Gastrocnemius medialis (tissue), 4 donors: Measurements from ENCODE around the gene ZNF738. TPM values are rescaled to one million over a fixed set of nuclear protein-coding genes. Genes with fewer than 3 reads are reported as not detected.
A peak's percentile ranks its signal among the peaks of the same experiment; 100 is the strongest.

Source experiments
- ATAC-seq, 2 donors: fragments of 150-250 bp; one replicate each; pipeline ENCODE4 v1.9.1; 2016
- DNase-seq, 2 donors: peaks; one replicate each; pipeline ENCODE4 v3.0.0-alpha.2; 2019
- H3K27ac ChIP-seq, 4 donors: fragments of 200-600 bp; sonication (generic); 1 replicate in 1 of 4; 2 replicates in 3 of 4; pipeline ENCODE4 v1.5.1; 2016 to 2018; ENCODE audit warnings: mild to moderate bottlenecking in 2 of 4, moderate library complexity in 1 of 4
- H3K27me3 ChIP-seq, 3 donors: fragments of 200-600 bp; sonication (generic) in 2 of 3; 1 replicate in 1 of 3; 2 replicates in 2 of 3; pipeline versions ENCODE4 v1.5.1 to v1.6.0; 2016 to 2019; ENCODE audit warnings: mild to moderate bottlenecking in 1 of 3, moderate library complexity in 1 of 3
- H3K36me3 ChIP-seq, 2 donors: fragments of 200-600 bp; sonication (generic) in 1 of 2; one replicate each; pipeline ENCODE4 v1.5.1; 2017 to 2018
- H3K4me1 ChIP-seq, 2 donors: fragments of 200-600 bp; sonication (generic) in 1 of 2; one replicate each; pipeline ENCODE4 v1.5.1; 2016 to 2017; ENCODE audit warnings: mild to moderate bottlenecking in 2 of 2
- H3K4me3 ChIP-seq, 4 donors: fragments of 200-600 bp; sonication (generic) in 3 of 4; 1 replicate in 1 of 4; 2 replicates in 3 of 4; pipeline ENCODE4 v1.5.1; 2016 to 2019; ENCODE audit warnings: mild to moderate bottlenecking in 2 of 4
- H3K9me3 ChIP-seq, 3 donors: fragments of 200-600 bp; sonication (generic) in 2 of 3; 1 replicate in 1 of 3; 2 replicates in 2 of 3; pipeline ENCODE4 v1.5.1; 2016 to 2019
- POLR2A ChIP-seq, 2 donors: fragments of 450-650 bp; IDR thresholded peaks; one replicate each; pipeline ENCODE4 v1.6.1; 2017; ENCODE audit warnings: antibody characterized with exemption in 2 of 2, mild to moderate bottlenecking in 2 of 2, moderate library complexity in 2 of 2
- in situ Hi-C, 4 donors: fragments of 200-750 bp; cut with MboI; loops; one replicate each; pipeline versions ENCODE4 v1.15.0 to v1.8.0; 2017; ENCODE audit warnings: low sequenced_read_pairs in 4 of 4
- intact Hi-C: fragments of 100-400 bp; cut with DNase I; formaldehyde crosslinking; loops from one replicate; pipeline ENCODE4 v1.15.1; 2023; ENCODE audit warnings: low total_unique reads
- total RNA-seq, 4 donors: library from RNA; depleted of rRNA; stranded (reverse); fragments of >200 nt; gene quantifications; one replicate each; pipeline versions ENCODE4 v1.1.0 to v1.2.3, GENCODE V29; 2016
- TF ChIP-seq, protein P1 (sequence below), 5 experiments: fragments of 450-650 bp in 3 of 5; fragments of 200-600 bp in 2 of 5; sonication (generic) in 2 of 5; IDR thresholded peaks in 4 of 5; conservative IDR thresholded peaks in 1 of 5; 1 replicate in 4 of 5; 2 replicates in 1 of 5; pipeline ENCODE4 v1.5.1; 2016 to 2019; ENCODE audit warnings: antibody characterized with exemption in 5 of 5, mild to moderate bottlenecking in 3 of 5, moderate library complexity in 3 of 5

Gene ZNF738
- total RNA-seq, 4 donors from 2014 or later = 0.85 to 0.97 TPM; not detected in 2

DNA sequence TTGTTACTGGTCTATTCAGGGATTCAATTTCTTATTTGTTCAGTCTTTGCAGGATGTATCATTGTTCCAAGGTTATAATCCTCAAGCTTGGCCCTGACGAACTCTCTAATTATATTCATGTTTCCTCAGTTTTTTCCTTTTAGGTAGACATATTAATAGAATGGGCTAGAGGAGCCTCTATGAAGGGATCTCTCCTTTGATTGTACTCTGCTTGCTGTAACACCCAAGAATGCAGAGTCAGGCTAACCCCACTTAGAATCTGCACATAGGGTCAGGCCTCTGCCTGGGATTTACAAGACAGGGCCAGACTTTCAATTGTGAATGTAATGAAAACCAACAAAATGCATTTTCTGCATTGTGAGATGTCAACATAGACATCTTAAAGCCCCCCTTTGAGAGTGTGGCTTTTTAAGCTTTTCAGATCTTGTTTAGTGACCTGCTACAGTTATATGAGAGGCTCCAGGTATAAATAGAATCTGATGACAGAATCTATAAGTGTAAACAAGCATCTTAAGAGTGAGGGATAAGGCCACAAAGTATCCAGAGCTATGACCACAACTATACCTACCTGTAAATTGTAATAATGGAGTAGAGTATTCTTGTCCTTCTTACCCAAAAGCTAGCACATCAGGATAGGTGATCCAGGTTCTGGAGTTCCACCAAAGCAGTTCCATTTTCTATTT lies 43.6 kb downstream of the ZNF738 start:
- in situ Hi-C loops (no loop called here), intact Hi-C loops (no loop called here)
- no peaks in the 10 kb centered on the region for H3K9me3 ChIP-seq
- no peak for DNase-seq
- H3K36me3 ChIP-seq = peaks cover 3 to 54% of the 10 kb centered on the region in 2 donors
- TF ChIP-seq, protein P1, sequence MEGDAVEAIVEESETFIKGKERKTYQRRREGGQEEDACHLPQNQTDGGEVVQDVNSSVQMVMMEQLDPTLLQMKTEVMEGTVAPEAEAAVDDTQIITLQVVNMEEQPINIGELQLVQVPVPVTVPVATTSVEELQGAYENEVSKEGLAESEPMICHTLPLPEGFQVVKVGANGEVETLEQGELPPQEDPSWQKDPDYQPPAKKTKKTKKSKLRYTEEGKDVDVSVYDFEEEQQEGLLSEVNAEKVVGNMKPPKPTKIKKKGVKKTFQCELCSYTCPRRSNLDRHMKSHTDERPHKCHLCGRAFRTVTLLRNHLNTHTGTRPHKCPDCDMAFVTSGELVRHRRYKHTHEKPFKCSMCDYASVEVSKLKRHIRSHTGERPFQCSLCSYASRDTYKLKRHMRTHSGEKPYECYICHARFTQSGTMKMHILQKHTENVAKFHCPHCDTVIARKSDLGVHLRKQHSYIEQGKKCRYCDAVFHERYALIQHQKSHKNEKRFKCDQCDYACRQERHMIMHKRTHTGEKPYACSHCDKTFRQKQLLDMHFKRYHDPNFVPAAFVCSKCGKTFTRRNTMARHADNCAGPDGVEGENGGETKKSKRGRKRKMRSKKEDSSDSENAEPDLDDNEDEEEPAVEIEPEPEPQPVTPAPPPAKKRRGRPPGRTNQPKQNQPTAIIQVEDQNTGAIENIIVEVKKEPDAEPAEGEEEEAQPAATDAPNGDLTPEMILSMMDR (IDR thresholded peaks at IDR 0.05 in 4 of 5, conservative IDR thresholded peaks at IDR 0.05 in 1 of 5) = no peak
- no peak for TF ChIP-seq POLR2A (IDR thresholded peaks at IDR 0.05)
- H3K27me3 ChIP-seq = no peaks in the 10 kb centered on the region
- peaks cover 29 to 31% of the 10 kb centered on the region in 2 donors for H3K4me1 ChIP-seq
- no peak overlapping the region for H3K4me3 ChIP-seq
- peak in 1 of 2 donors; percentile 87 for ATAC-seq
- H3K27ac ChIP-seq = peak overlapping the region; percentile 31 to 63 (median 47)

DNA sequence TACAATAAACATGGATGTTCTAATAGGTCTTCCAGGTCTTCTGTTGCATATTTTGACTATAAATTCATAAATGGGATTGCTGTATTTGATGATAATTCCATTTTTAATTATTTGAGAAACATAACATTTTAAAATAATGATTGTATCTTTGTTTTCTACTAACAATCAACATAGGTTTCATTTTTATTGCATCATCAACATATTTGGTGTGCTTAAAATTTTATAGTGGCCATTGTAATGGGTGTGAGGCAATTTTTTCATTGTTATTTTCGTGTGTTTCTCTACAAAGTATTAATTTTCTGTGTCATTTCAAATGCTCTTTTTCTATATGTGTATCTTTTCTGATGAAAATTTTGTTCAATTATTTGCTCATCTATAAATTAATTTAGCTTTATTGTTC lies 51.4 kb downstream of the ZNF738 start:
- no peak for TF ChIP-seq POLR2A (IDR thresholded peaks at IDR 0.05)
- TF ChIP-seq, protein P1 (IDR thresholded peaks at IDR 0.05 in 4 of 5, conservative IDR thresholded peaks at IDR 0.05 in 1 of 5) = no peak
- in situ Hi-C loops (no loop called here), intact Hi-C loops (no loop called here)
- no peak overlapping the region for H3K4me3 ChIP-seq
- no peak overlapping the region for H3K27ac ChIP-seq
- H3K4me1 ChIP-seq = no peaks in the 10 kb centered on the region
- peaks cover 3 to 80% of the 10 kb centered on the region in 2 donors for H3K36me3 ChIP-seq
- no peak for DNase-seq
- no peaks in the 10 kb centered on the region for H3K27me3 ChIP-seq
- H3K9me3 ChIP-seq = no peaks in the 10 kb centered on the region
- no peak for ATAC-seq

DNA sequence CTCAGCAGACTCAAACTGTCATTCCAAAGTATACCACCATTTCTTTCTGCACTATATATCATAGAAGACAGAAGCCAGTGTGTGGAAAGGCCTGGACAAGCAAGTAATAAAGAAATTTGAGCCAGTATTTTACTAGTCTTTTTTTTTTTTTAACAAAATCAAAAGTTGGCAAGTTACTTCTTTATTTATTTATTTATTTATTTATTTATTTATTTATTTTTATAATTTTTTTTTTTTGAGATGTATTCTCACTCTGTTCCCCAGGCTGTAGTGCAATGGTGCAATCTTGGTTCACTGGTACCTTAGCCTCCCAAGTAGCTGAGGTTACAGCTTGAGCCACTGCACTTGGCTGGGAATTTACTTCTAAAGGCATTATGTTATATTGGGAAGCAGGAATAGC lies 63.4 kb downstream of the ZNF738 start:
- no peak overlapping the region for H3K27ac ChIP-seq
- H3K36me3 ChIP-seq = peaks cover 0 to 30% of the 10 kb centered on the region in 2 donors
- ATAC-seq = no peak
- TF ChIP-seq POLR2A (IDR thresholded peaks at IDR 0.05) = no peak
- TF ChIP-seq, protein P1 (IDR thresholded peaks at IDR 0.05 in 4 of 5, conservative IDR thresholded peaks at IDR 0.05 in 1 of 5) = no peak
- peaks cover 15 to 61% (median 17%) of the 10 kb centered on the region in 3 donors for H3K9me3 ChIP-seq
- DNase-seq = no peak
- in situ Hi-C loops = no loop called here
- no peaks in the 10 kb centered on the region for H3K27me3 ChIP-seq
- intact Hi-C loops = no loop called here
- no peaks in the 10 kb centered on the region for H3K4me1 ChIP-seq
- H3K4me3 ChIP-seq = peak overlapping the region in 1 of 4 donors; percentile 11

DNA sequence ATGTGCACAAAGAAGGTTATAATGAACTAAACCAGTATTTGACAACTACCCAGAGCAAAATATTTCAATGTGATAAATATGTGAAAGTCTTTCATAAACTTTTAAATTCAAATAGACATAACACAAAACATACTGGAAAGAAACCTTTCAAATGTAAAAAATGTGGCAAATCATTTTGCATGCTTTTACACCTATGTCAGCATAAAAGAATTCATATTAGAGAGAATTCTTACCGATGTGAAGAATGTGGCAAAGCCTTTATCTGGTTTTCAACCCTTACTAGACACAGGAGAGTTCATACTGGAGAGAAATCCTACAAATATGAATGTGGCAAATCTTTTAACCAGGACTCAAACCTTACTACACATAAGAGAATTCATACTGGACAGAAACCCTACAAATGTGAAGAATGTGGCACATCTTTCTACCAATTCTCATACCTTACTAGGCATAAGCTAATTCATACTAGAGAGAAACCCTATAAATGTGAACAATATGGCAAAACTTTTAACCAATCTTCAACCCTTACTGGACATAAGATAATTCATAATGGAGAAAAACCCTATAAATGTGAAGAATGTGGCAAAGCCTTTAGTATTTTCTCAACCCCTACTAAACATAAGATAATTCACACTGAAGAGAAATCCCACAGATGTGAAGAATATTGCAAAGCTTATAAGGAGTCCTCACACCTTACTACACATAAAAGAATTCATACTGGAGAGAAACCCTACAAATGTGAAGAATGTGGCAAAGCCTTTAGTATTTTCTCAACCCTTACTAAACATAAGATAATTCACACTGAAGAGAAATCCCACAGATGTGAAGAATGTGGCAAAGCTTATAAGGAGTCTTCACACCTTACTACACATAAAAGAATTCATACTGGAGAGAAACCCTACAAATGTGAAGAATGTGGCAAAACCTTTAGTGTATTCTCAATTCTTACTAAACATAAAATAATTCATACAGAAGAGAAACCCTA lies 64.5 kb downstream of the ZNF738 start:
- TF ChIP-seq, protein P1 (IDR thresholded peaks at IDR 0.05 in 4 of 5, conservative IDR thresholded peaks at IDR 0.05 in 1 of 5) = no peak
- no peak for TF ChIP-seq POLR2A (IDR thresholded peaks at IDR 0.05)
- H3K36me3 ChIP-seq = peaks cover 0 to 30% of the 10 kb centered on the region in 2 donors
- H3K27me3 ChIP-seq = no peaks in the 10 kb centered on the region
- DNase-seq (no peak), ATAC-seq (no peak)
- intact Hi-C loops = no loop called here
- H3K4me1 ChIP-seq = no peaks in the 10 kb centered on the region
- H3K4me3 ChIP-seq = peak overlapping the region in 1 of 4 donors; percentile 22
- no peak overlapping the region for H3K27ac ChIP-seq
- H3K9me3 ChIP-seq = peaks cover 15 to 61% (median 18%) of the 10 kb centered on the region in 3 donors
- in situ Hi-C loops = no loop called here

Other genes starting within 250 kb of the ZNF738 start
- 1 to 10 TPM; 5.1 to 7.6 (median 6.7) TPM for gene ZNF431, start 217.0 kb upstream of the ZNF738 start, total RNA-seq
- gene ZNF708, start 29.6 kb upstream of the ZNF738 start, total RNA-seq = 1 to 10 TPM; 1.1 to 3.5 (median 3.1) TPM
- gene ZNF493, start 38.1 kb downstream of the ZNF738 start, total RNA-seq = 1 to 10 TPM; 2.2 to 6.5 (median 3.1) TPM
- 10 to 100 TPM in 1 of 4 donors, 1 to 10 TPM in 3; 3.4 to 11.1 (median 7.4) TPM for gene ZNF429, start 146.6 kb downstream of the ZNF738 start, total RNA-seq